Measurements from ENCODE around the gene GLB1L2.

The GLB1L2 gene

DNA sequence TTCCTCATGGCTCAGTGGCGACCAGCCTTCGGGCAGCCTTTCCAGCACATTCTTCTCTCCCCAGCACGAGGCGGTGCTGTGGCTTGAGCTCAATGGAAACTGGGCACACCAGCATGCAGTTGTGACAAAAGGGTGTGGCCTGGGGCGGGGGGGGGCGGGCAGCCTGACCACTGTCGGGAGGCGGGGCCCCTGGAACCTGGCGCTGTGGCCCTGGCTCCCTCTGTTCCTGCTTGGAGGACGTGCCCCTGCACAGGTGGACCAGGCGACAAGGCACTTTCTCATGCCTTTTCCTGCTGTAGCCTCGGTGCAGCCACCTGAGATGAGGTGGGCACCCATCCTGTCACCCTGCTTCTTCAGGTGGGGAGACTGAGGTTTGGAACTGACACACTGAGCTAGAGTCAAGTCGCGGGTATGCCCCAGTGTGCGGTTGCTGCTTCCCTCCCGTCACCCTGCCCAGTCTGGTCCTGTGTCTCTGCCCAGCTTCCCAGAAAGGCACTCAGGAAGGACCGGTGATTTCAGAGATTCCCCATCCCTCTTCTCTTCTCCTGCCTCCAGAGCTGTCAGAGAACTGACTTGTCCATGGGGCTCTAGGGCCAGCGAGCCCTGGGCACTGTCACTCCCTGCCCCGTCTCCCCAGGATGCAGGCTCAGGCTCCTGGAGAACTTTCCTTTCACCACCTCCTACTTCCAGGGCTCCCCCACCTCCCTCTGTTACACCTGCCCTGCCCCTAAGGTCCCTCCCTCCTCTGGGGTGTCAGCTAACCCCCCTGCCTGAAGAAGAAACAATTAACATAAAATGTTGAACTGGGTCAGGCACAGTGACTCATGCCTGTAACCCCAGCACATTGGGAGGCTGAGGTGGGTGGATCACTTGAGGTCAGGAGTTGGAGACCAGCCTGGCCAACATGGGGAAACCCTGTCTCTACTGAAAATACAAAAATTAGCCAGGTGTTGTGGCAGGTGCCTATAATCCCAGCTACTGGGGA lies 70.3 kb downstream of the GLB1L2 start:
- in situ Hi-C loops (cut with HindIII; ENCODE audit: low sequenced_read_pairs): no loop called here

DNA sequence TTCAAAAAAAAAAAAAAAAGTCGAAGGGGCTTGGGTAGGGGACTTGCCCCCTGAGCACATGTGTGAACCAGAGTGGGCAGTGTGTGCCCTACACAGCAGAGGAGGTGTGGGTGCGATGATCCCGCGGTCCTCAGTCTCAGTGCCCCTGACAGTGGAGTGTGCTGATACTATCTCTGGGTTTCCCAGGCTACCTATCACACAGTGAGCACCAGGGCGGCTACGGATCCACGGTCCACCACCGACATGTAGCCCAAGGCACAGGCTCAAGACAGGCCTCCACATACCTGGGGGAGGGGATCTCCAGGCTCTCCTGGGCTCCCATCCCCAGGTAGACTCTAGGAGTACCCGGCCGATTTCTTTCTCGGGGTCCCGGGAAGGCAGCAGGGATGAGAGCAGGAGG lies 71.1 kb downstream of the GLB1L2 start:
- in situ Hi-C loops (cut with HindIII; ENCODE audit: low sequenced_read_pairs): no loop called here

DNA sequence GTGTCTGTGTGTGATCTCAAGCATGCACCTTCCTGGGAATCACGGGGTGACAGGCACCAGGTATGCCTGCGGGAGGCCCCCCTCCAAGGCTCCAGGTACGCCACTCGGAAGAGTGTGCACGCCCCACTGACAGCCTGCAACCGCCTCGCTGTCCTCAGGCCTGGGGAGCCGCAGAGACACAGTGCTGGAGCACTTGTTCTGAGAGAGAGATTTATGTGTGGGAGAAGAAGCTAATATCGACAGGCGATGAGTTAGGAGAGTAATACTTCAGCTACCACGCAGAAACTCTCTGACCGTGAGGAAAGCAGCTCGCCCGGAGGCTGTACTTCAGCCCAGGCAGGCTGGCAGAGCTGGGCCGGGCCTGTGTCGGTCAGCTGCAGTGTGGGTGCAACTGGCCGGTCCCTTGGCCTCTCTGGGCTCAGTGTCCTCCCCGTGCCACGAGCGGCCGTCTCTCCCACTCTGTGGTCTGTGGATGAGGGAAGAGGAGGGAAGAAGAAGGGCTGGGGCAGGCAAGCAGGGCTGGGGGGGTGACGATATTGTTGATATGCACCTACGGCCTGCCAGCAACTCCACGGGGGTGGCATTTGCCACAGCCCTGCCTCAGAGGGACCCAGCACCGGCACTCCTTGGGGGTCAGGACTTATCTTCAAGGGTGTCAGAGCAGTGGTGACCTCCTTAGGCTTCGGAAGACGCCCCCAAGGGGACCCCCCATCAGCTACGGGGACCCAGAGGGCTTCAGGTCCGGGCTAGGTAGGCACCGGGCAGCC lies 73.0 kb downstream of the GLB1L2 start:
- in situ Hi-C loops (cut with HindIII; ENCODE audit: low sequenced_read_pairs): no loop called here

DNA sequence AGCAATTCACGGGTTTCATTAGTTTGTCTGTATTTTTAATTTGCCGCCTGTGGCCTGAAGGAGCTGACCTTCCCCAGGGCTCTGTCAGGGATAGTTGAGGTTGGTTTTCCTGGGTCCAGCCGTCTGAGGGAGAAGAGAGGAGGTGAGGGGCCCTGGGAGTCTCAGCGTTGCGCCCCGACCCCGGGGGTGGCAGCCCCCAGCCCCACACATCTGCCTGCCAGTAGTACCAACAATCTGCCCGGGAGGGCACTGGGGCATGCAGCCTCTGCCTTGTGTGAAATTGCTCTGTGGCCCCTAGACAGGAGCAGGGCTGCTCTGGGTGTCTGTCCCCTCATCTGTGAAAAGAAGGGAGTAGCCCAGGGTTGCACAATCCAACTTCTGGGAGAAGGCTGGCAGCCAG lies 73.6 kb downstream of the GLB1L2 start:
- in situ Hi-C loops (cut with HindIII; ENCODE audit: low sequenced_read_pairs): no loop called here

DNA sequence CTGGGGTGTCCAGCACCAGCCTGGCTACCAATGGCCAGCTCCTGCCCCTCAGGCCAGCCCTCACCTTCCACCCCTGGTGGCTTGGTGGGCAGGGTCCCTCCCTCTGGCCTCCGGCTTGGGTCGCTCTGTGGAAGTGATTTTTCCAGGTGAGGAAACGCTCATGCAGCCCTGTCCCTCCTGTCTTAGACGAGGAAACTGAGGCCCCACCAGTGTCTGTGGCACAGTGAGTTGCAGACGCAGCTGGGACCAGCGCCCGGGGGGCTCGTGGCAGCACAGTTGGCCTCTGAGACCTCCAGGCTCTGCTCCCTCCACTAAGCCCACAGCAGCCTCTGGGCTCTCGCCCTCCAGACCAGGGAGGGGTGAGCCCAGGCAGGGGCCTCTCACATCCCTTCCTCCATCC lies 74.1 kb downstream of the GLB1L2 start:
- in situ Hi-C loops (cut with HindIII; ENCODE audit: low sequenced_read_pairs): no loop called here

DNA sequence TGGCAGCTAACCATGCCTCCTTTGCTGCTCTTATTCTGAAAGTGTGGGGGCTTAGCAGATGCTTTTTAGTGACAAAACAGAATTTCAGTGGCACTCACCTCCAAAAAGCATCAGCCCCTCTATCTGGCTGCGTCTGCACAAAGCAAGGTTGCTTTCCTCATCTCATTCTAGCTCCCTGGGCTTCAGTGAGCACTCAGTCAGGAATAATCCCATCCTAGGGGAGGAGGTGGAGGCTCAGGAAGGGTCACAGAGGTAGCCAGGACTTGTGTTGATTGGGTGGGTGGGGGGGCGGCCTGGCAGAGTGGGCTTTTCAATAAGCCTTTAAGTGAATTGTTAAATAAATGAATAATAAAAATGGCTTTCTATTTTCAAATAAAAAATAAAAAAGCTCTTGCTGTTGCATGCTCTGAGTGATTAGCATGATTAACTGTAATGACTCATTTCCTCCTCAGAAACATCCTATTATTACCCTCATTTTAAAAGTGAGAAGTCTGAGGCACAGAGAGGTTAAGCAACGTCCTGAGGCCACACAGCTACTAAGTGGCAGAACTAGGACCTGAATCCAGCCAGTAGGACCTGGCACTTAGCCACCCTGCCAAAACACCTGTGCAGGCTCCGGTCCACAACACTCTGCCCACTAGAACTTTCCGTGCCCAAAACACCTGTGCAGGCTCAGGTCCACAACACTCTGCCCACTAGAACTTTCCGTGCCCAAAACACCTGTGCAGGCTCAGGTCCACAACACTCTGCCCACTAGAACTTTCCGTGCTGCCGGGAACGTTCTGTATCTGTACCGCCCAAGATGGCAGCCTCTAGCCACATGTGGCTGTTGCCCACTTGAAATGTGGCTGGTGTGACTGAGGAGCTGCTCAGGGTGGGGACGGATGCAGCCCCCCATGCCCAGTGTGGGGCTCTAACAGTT lies 74.7 kb downstream of the GLB1L2 start:
- in situ Hi-C loops (cut with HindIII; ENCODE audit: low sequenced_read_pairs): no loop called here

DNA sequence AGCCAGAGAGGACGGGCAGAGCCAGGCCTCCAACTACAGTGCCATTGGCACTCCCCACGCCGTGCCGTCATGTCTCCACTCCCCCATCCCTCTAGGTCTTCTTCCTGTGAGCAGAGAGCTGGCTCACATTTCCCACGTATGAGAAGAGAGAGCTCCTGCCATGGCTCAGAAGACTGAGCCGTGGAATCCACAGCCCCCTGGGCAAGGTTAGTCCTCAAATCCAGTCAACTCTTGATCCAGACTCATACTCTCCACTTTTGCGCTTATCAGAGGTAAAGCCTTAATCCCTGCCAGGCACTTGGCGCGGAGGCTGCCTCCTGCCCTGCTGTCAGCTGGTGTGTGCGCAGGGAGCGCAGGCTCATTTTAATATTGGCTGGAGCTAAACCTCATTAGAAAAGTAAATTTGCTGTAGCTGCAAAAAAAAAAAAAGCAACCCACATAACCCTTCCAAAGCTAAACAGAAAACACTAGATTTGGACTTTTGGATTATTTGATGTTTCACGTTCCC lies 75.6 kb downstream of the GLB1L2 start:
- in situ Hi-C loops (cut with HindIII; ENCODE audit: low sequenced_read_pairs): no loop called here

DNA sequence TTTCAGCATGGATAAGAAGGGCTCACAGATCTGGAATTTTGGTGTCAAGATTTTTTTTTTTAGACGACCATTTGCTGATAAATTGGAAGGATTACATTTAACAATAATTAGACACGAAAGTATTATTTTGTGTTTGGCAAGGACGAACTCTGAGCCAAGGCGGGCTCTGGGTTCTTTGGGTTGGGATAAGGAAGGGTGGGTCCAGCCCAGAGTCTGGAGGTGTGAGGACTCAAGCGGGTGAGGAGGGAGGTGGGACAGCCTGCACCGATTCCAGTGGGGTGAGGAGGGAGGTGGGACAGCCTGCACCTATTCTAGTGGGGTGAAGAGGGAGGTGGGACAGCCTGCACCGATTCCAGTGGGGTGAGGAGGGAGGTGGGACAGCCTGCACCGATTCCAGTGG lies 76.1 kb downstream of the GLB1L2 start:
- in situ Hi-C loops (cut with HindIII; ENCODE audit: low sequenced_read_pairs): no loop called here

DNA sequence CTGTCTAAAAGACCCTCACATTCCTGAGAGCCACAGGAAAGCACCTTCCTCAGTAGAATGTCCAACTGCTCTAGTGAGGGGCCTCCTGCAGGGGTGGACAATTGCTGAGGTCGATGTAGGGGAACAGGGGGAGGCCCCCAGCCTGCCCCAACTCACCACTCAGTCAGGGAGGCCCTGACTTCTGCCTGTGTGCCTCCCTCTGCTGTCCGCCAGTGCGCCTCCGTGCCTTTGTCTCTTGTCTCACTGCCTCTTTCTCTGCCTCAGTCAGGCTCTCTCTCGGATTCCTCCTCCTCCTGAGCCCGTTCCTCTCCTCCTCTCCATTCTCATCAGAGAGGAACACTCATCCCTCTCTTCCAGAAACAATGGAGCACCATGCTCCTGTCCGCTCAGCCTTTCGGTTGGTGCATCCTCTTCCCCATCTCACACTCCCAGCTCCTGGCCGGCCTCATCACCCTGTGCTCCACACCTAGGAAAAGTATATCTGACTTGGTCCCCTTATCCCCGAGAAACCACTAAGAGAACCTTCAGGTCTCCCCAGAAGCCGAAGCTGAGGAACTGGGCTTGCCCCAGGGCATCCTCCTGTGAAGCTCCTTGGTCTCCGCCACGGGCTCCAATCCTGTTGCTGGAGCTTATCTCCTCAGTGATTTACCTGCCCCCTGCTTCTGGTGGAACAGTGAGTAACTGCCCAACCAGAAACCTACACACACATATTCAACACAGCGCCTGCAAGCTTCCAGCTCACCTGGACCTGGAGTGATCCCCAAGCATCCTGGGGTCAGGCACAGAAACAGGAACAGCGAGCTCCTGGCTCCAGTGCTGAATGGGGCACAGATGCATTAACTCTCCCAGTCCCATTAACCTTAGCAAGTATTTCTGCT lies 78.0 kb downstream of the GLB1L2 start:
- in situ Hi-C loops (cut with HindIII; ENCODE audit: low sequenced_read_pairs): no loop called here

DNA sequence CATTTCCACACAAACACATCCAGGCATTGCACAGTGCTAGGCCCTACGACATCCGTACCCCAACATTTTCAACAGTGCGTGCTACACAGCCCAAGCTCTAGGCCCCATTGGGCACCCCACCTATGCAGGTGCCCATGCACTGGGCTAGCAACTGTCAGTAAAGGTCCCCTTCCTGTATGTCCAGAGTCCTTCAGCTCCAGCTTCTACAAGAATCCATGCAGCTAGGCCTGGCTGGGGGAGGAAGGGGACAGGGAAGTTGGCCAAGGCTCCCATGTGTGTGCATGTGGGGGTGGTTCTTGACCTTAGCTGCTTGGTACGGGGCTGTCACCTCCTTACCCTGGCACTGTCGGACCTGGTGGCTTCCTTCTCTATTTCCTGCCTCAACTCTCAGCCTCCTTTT lies 79.0 kb downstream of the GLB1L2 start:
- in situ Hi-C loops (cut with HindIII; ENCODE audit: low sequenced_read_pairs): no loop called here

DNA sequence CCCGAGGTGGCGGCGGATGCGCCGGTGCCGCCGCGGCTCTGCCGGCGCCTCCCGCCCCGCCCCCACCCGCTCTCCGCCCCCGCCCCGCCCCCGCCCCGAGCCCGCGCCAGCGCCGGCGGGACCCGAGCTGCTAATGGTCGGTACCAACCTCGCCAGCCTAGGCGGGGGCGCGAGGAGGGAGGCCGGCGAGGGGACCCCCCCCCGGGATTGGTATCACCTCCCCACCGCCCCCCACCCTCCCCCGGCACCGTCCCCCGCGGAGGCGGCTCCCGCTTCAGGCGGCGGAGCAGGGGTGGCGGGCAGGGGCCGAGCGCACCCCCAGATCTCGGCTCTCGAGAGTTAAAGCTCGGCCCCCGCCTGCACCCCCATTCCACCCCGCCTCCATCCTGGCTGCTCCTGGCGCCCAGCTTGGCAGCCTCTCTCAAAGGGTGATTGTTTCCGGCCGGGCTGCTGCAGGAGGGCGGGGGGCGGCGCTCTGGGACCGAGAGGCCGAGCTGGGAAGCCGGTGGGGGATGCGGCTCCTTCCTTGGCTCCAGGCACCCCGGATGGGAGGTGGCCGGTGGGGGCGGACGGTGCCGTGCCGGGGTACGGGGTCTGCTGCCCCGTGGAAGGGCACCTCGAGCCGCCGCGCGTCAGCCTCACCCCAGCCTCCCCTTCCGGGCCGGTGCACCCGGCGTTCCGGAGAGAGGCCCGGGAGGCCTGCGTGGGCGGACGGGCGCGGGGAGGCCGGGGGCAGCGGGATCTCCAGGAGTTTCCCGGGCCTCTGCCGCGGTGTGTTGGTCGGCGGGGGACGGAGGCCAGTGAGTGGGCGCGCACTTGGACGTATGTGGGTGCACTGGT lies 80.6 kb downstream of the GLB1L2 start, which contains the start of gene B3GAT1:
Gene B3GAT1 (minus strand): TSS at position 40 of the 840 bp plus-strand sequence. CDS start 24,583 bp downstream, outside the sequence.
- in situ Hi-C loops (cut with HindIII; ENCODE audit: low sequenced_read_pairs): no loop called here

DNA sequence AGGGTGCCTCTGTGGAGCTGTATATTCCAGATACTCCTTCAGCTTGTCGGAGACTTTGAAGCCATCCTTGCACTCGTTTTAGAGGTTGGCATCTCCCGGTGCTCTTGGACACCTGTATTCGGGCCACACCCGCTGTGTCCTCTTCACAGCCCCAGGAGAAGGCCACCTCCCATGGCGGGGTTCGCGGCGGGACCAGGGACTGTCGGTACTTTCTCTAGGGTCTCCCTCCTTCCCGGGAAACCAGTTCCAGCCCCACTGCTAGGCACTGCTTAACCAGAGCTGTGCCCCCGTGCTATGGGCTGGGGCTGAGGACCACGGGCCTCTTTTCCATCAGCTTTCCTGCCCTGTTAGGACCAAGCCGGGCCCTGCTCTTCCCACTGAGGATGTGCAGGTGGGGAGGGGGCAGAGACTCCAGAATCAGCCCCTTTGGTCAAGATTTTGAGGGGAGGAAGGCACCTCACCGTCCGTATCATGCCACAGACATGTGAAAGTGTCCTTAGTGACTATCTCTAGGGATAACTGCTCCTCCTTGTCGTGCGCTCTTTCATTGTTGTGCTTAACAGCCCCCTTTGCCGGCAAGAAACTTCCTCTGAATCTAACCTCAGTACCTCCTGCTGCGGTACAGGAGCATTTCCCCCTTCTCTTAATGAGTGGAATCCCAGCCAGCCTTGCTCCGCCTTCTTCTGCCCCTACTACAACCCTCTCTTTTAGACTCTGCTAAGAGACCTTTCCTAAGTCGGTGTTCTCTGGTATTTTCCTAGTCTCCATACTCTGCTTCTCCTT lies 81.4 kb downstream of the GLB1L2 start:
- in situ Hi-C loops (cut with HindIII; ENCODE audit: low sequenced_read_pairs): no loop called here

DNA sequence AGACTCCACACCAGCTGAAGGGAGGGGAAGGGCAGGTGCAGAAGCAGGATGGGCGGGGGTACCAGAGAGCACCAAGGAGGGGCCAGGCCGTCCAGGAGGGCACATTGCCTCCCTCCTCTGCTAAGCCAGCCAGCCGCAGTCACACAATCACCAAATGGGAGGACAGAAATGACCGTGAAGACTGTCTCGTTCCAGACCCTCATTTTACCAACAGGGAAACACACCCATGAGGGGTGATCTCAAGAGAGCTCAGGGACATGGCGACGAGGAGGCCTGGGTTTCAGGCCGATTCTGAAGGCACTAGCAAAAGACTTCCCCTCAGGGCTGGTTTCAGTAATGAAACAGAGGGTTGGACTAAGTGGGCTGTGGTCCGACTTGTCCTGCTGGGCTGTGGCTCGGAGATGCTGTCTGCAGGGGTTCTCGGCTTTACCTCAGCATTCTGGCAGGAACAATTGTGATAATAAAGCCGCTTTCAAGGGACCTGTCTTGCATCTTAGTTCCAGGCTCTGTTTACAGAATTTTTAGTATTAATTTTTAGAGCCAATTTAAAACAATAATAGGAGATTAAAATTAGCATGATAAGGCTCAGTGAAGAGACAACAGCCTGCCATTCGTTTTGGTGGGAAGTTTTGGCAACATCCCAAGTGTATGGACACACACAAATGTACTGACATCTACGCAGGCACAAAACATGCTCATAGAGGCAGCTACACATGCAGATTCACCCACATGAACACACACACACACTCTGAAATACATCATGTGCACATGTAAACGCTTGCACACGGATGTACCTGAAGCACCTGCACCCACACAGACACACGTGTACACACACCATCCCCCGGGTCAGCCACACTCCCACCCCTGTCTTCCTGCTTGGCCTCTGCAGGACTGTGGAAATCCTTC lies 82.3 kb downstream of the GLB1L2 start:
- in situ Hi-C loops (cut with HindIII; ENCODE audit: low sequenced_read_pairs): no loop called here

DNA sequence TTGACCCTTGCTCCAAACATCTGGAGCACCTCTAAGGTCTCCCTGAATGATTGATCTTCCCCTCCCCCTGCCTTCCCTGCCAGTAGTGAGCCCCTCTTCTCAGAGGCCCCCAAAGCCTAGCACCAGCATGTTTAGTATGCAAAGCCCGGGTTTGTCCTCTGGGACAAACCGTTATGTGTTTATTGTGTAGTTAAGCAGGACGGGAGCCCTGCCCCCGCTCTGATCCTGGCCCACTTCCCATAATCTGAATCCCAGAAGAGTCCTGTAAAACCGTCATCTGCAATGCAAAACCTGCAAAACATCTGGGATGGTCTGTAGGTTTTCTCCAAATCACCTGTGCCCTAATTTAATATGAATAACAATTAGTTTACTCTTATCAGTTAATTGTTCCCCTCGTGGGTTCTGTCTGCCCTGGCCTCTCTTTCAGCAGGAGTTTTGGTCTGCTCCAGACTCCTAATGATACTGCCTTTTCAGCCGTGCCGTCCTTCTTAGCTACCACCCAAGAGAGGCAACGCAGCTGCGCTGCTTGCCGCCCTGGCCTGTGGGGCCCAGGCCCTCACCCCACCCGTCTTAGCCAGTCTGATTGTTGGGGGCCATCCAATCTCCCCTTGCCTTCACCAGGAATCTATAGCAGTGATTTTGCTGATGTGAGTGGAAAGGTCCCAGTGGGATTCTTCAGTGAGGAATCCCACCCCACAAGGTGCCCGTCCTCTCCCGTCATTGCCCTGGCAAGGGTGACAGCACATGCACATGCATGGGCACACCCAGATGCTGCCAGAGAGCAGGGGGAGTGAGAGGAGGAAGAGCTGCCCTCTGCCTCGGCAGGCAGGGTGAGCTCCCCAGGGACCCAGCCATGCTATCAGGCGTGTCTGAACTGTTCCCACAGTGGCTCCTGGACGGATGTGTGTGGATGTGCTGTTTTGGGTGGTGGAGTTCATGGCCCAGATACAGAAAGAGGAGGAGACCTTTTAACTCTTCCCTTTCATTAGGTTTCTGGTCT lies 83.3 kb downstream of the GLB1L2 start:
- in situ Hi-C loops (cut with HindIII; ENCODE audit: low sequenced_read_pairs): no loop called here

DNA sequence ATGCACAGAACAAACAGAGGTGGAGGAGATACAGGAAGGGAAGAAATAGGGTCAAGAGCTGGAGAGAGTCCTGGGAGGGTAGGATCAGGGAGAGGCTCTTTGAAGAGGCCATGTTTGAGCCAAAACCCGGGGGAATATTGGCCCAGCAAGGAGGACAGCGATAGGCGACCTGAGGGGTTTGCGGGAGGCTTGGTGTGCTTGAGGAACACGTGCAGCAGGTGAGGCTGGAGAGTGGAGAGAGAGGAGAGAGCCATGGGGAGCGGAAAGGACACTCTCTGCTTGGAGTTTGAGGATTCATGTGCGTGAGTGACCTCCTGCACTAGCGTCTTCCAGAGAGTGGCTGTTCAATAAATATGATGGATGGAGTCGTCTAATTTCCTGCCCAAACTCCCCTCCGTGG lies 84.9 kb downstream of the GLB1L2 start:
- in situ Hi-C loops (cut with HindIII; ENCODE audit: low sequenced_read_pairs): no loop called here

Measured in endothelial cell of hepatic sinusoid (primary cell).